OCI-LY3 (cell line): ENCODE measurements around the gene ANKRD55.

ENCODE experiments used
- CTCF ChIP-seq: fragments of 200-600, 300-600 bp; sonication (generic); IDR thresholded peaks from 2 replicates; pipeline ENCODE4 v1.5.1; 2014; ENCODE audit warnings: antibody characterized with exemption, low read length, low read depth
- EZH2phosphoT487 ChIP-seq: fragments of 200-600 bp; shearing (Covaris generic); IDR thresholded peaks from 2 replicates; pipeline ENCODE4 v1.6.1; 2018; ENCODE audit warnings: antibody characterized with exemption, mixed run types, low read depth

GRCh38 chr5:56140073-56140472 is 93.1 kb downstream of the ANKRD55 start:
- TF ChIP-seq CTCF (no peak), EZH2phosphoT487 (no peak)
